Body of pancreas (tissue), 4 donors: ENCODE data around the gene TMC1.

ENCODE experiments used
- POLR2A ChIP-seq, 3 donors: fragments of 450-650 bp; IDR thresholded peaks; one replicate each; pipeline ENCODE4 v1.6.1; 2016; ENCODE audit warnings: antibody characterized with exemption in 3 of 3, mild to moderate bottlenecking in 2 of 3
- TF ChIP-seq, protein P1 (sequence below), 7 experiments: fragments of 450-650 bp in 4 of 7; fragments of 200-600 bp in 3 of 7; sonication (generic) in 3 of 7; IDR thresholded peaks; one replicate each; pipeline ENCODE4 v1.5.1; 2016 to 2019; ENCODE audit warnings: antibody characterized with exemption in 7 of 7

DNA sequence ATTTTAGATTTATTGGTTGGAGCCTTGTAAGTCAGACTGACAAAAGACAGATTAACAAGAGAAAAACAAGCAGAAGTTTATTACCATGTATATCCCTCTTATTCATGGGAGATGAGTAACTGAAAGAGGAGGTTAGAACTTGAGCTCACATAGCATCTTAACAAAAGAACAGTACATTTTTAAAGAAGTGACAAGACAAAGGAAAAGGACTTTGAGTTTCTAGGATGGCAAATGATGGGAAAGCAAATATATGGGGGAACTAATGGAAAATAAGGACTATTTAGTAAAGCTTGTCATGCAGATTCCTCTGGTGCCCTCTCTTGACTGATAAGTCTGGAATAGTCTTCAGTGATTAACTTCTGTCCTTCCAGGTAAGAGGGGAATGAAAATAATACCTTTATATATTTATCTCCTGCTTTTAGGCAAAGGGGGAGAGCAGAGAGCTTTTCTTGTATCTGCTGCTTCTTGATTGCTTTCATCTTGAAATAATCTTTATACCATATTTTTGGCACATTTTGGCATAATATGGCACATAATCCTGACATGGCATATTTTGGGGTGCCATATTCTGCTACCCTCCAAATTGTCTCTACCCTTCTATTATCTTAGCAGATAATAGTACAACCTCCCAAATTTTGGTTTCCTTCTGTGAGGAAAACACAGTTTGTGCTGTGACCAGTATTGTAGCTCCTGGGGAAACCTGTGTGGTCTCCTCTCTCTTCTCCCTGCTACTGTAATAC, 206.8 kb downstream of the TMC1 start:
- TF ChIP-seq POLR2A (IDR thresholded peaks at IDR 0.05) = no peak
- TF ChIP-seq, protein P1, sequence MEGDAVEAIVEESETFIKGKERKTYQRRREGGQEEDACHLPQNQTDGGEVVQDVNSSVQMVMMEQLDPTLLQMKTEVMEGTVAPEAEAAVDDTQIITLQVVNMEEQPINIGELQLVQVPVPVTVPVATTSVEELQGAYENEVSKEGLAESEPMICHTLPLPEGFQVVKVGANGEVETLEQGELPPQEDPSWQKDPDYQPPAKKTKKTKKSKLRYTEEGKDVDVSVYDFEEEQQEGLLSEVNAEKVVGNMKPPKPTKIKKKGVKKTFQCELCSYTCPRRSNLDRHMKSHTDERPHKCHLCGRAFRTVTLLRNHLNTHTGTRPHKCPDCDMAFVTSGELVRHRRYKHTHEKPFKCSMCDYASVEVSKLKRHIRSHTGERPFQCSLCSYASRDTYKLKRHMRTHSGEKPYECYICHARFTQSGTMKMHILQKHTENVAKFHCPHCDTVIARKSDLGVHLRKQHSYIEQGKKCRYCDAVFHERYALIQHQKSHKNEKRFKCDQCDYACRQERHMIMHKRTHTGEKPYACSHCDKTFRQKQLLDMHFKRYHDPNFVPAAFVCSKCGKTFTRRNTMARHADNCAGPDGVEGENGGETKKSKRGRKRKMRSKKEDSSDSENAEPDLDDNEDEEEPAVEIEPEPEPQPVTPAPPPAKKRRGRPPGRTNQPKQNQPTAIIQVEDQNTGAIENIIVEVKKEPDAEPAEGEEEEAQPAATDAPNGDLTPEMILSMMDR (IDR thresholded peaks at IDR 0.05) = no peak
